Ectodermal cell (in vitro differentiated cells): ENCODE results near the gene MYO15A.

Experiments used
- H3K27ac ChIP-seq: 2 replicates; pipeline ENCODE4 v1.7.0; 2013; ENCODE audit warnings: mild to moderate bottlenecking, low read depth, low read length; ENCODE audit not compliant: insufficient read depth, poor library complexity, severe bottlenecking
- H3K27me3 ChIP-seq: 2 replicates; pipeline ENCODE4 v1.7.0; 2013; ENCODE audit warnings: mild to moderate bottlenecking, low read length; ENCODE audit not compliant: insufficient read depth, control insufficient read depth, poor library complexity, severe bottlenecking
- H3K36me3 ChIP-seq: one replicate; pipeline ENCODE4 v1.7.0; 2013; ENCODE audit warnings: low read length; ENCODE audit not compliant: control insufficient read depth, insufficient read depth
- H3K4me1 ChIP-seq: one replicate; pipeline ENCODE4 v1.7.0; 2013; ENCODE audit warnings: low read length; ENCODE audit not compliant: control insufficient read depth, insufficient read depth
- H3K4me3 ChIP-seq: 2 replicates; pipeline ENCODE4 v1.7.0; 2013; ENCODE audit warnings: low read depth, low read length, control low read depth; ENCODE audit not compliant: insufficient read depth
- H3K9me3 ChIP-seq: 2 replicates; pipeline ENCODE4 v1.7.0; 2013; ENCODE audit warnings: mild to moderate bottlenecking, low read length, moderate library complexity; ENCODE audit not compliant: control insufficient read depth
- WGBS, 2 experiments: methylation state at CpG; one replicate each; pipeline ENCODE4 v1.1.7; 2013; ENCODE audit warnings: missing lambda C conversion rate in 2 of 2; 5-methylcytosine and 5-hydroxymethylcytosine counted together

Gene MYO15A

DNA sequence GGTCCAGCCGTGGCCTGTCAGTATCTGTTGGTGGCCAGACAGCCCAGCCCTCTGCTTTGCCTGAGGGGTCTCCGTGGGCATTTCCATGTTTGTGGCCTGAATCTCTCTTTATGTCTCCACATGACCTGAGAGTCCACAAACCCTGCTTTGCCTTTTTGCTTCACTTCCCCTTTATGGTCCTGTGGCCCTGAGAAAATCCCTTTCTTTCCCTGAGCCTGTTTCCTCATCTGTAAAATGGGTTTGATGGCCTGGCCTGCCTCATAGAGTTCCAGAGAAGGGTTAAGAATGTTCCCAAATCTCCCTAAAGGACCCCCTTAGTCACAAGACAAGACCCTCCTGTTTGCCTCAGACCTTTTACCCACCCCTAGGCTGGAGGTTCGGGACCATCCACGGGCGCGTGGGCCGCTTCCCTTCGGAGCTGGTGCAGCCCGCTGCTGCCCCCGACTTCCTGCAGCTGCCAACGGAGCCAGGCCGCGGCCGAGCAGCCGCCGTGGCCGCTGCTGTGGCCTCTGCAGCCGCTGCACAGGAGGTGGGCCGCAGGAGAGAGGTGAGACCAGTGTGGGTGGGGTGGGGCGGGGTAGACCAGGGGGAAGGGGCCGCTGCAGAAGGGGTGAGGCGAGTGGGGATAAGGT lies 48.9 kb downstream of the MYO15A start:
- Histone ChIP-seq H3K36me3 (no peaks in the 10 kb centered on the region), H3K4me3 (no peak overlapping the region), H3K9me3 (no peaks in the 10 kb centered on the region), H3K27ac (no peak overlapping the region), H3K27me3 (no peaks in the 10 kb centered on the region), H3K4me1 (peaks cover 17% of the 10 kb centered on the region)
- 90 to 93% methylated on average over 22 of the region's 22 CpGs for WGBS, 2 experiments

DNA sequence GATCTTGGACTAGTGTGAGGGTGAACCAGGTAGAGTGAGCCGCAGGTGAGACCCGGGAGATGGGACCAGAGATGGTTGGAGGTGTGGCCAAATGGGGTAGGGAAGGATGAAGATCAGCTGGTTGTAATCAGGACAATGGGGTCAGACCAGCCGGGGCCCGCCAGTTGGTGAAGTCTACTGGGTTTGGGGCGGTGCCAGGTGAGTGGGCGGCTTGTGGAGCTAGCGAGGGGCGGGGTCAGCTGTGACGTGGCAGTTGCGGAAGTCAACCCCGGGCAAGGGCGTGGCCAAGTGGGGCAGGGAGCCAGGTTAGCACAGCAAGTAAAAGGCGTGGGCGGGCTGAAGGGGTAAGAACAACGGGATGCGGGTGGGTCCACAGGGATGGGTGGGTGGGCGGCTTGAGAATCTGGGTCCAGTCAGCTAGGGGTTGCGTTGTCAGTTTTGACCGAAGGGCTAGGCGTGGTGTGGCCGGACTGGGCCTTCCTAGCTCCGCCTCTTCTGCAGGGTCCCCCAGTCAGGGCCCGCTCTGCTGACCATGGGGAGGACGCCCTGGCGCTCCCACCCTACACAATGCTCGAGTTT lies 49.6 kb downstream of the MYO15A start:
- peaks cover 11% of the 10 kb centered on the region for H3K4me1 ChIP-seq
- H3K36me3 ChIP-seq: no peaks in the 10 kb centered on the region
- H3K9me3 ChIP-seq: no peaks in the 10 kb centered on the region
- H3K27me3 ChIP-seq: no peaks in the 10 kb centered on the region
- H3K4me3 ChIP-seq: peak overlapping the region; percentile 24
- H3K27ac ChIP-seq: no peak overlapping the region
- 47 to 50% methylated on average over 26 of the region's 26 CpGs for WGBS, 2 experiments

DNA sequence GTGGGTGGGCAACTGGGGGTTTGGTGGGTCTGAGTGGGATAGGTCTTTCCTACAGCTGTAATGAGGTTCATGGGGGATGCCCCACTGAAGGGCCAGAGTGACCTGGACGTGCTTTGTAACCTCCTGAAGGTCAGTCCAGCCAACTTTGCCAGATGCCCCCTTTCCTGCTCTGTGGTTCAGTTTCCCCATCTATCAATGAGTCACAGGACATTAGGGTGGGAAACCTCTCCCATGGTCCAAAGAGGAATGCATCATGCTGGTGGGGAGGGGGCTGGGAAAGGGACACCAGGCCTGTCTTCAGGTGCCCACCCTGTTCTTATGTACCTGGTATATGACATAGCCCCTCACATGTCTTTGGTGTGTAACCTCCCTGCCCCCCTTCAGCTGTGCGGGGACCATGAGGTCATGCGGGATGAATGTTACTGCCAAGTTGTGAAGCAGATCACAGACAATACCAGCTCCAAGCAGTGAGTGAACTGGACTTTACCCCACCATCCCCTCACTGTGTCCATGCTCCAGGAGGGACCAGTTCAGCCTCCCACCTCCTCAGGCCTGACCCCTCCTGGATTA lies 51.1 kb downstream of the MYO15A start:
- Histone ChIP-seq H3K27me3 (no peaks in the 10 kb centered on the region), H3K4me3 (no peak overlapping the region), H3K27ac (no peak overlapping the region), H3K36me3 (no peaks in the 10 kb centered on the region), H3K9me3 (no peaks in the 10 kb centered on the region), H3K4me1 (peaks cover 10% of the 10 kb centered on the region)
- WGBS, 2 experiments: 89 to 91% methylated on average over 3 of the region's 3 CpGs

DNA sequence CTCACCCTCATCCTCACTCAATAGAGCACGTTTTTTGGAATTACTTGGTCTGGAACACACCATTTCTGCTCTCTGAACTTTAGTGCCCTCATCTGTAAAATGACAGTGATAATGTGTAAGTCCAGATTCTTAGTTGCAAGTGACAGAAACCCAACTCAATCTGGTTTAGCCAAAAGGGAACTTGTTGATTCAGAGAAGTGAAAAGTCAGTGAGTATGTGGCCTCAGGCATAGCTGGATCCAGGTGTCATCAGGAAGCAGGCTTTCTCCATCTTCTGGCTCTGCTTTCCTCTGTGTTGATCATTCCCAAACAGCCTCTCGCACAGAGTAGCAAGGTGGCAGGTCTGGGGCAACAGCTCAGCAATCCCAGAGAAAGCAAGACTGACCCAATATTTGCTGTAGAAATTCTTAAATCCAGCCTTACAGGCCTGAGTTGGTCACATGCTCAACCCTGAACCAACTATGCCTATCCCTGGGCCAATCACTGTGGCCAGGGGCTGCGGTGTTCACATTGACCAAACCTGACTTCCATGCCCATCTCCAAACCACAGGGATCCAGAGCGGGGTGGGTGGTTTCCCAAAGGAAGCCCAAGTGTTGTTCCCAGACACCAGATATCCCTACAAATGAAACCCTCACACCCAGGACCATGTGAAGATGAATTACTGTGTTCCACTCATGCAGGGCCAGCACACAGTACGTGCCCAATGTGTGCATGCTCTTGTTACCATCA lies 51.7 kb downstream of the MYO15A start:
- Histone ChIP-seq H3K4me3 (no peak overlapping the region), H3K27ac (no peak overlapping the region)
- 87 to 91% methylated on average over 5 of the region's 5 CpGs for WGBS, 2 experiments

DNA sequence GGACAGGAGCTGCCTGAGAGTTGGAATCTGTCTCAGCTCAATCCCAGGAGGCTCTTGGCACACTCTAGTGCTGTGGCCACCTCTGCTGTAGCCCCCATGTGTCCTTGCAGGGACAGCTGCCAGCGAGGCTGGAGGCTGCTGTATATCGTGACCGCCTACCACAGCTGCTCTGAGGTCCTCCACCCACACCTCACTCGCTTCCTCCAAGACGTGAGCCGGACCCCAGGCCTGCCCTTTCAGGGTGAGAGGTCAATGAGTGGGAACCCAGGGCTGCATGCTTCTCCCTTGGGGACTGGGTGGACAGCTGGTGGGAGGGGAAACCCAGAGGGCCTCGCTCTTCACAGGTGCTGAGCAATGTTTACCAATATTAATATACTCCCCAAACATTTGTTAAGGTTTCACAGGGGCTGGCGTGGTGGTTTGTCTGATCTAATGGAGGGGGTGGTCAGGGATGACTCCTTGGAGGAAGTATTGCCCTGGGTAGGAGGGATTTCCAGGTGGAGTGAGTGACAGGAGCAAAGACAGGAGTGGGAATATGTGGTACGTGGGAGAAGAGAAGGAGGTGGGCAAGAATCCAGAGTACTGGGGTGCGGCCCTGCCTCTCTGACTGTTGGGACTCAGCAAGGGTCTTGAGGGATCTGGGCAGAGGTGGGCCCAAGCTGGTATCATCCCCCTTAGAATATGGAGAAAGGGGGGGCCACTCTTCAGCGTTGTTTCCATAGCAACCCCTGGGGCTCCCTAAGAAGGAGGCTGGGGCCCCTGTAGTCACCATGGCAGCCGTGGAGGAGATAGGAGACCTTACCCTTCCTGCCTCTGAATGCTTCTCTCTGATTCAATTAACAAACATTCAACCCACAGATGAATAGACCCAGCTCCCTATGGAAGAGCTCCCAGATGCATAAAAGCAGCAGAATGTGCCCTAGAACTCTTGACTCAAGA lies 52.9 kb downstream of the MYO15A start:
- Histone ChIP-seq H3K27me3 (no peaks in the 10 kb centered on the region), H3K4me3 (no peak overlapping the region), H3K36me3 (no peaks in the 10 kb centered on the region), H3K9me3 (no peaks in the 10 kb centered on the region), H3K27ac (no peak overlapping the region), H3K4me1 (peaks cover 6% of the 10 kb centered on the region)
- 77 to 85% methylated on average over 11 to 12 of the region's 12 CpGs for WGBS, 2 experiments

More for the DNA sequence above, 51.7 kb downstream of the MYO15A start:
- H3K27me3 ChIP-seq: no peaks in the 10 kb centered on the region
- peaks cover 10% of the 10 kb centered on the region for H3K4me1 ChIP-seq
- no peaks in the 10 kb centered on the region for H3K9me3 ChIP-seq
- H3K36me3 ChIP-seq: no peaks in the 10 kb centered on the region

GRCh38 chr17:18163547-18163946 lies 55.0 kb downstream of the MYO15A start:
- no peak overlapping the region for H3K4me3 ChIP-seq
- WGBS, 2 experiments: 88 to 91% methylated on average over 7 of the region's 7 CpGs
- no peaks in the 10 kb centered on the region for H3K36me3 ChIP-seq
- H3K27ac ChIP-seq: no peak overlapping the region
- no peaks in the 10 kb centered on the region for H3K9me3 ChIP-seq
- peaks cover 6% of the 10 kb centered on the region for H3K4me1 ChIP-seq
- no peaks in the 10 kb centered on the region for H3K27me3 ChIP-seq

- Histone ChIP-seq H3K27ac (no peak overlapping the region), H3K9me3 (no peaks in the 10 kb centered on the region), H3K4me3 (no peak overlapping the region), H3K36me3 (no peaks in the 10 kb centered on the region), H3K27me3 (no peaks in the 10 kb centered on the region), H3K4me1 (no peaks in the 10 kb centered on the region)
- WGBS, 2 experiments: 76 to 77% methylated on average over 5 of the region's 5 CpGs
These were observed 58.3 kb downstream of the MYO15A start for GRCh38 chr17:18166894-18167293.

- Histone ChIP-seq H3K36me3 (no peaks in the 10 kb centered on the region), H3K4me1 (no peaks in the 10 kb centered on the region), H3K27ac (no peak overlapping the region), H3K4me3 (no peak overlapping the region), H3K27me3 (no peaks in the 10 kb centered on the region), H3K9me3 (no peaks in the 10 kb centered on the region)
- 83 to 85% methylated on average over 10 of the region's 10 CpGs for WGBS, 2 experiments
These were observed 58.9 kb downstream of the MYO15A start for GRCh38 chr17:18167421-18167820.

GRCh38 chr17:18172531-18173278 lies 64.1 kb downstream of the MYO15A start:
- Histone ChIP-seq H3K9me3 (no peaks in the 10 kb centered on the region), H3K4me3 (no peak overlapping the region), H3K4me1 (peaks cover 14% of the 10 kb centered on the region), H3K27me3 (no peaks in the 10 kb centered on the region), H3K36me3 (no peaks in the 10 kb centered on the region), H3K27ac (no peak overlapping the region)
- WGBS, 2 experiments: 83% methylated on average over 3 of the region's 3 CpGs
